ENCODE results near the gene RBMS3.

GRCh38 chr3:29933802-29934490, 653.1 kb downstream of the RBMS3 start:
- TF ChIP-seq FOXM1 (IDR thresholded peaks at IDR 0.05; ENCODE audit: borderline replicate concordance) (no peak), SUZ12 (IDR thresholded peaks at IDR 0.05) (no peak), PKNOX1 (IDR thresholded peaks at IDR 0.05) (no peak), ELF4 (IDR thresholded peaks at IDR 0.05) (no peak), BHLHE40 (IDR thresholded peaks at IDR 0.05; ENCODE audit: borderline replicate concordance) (no peak), ZNF384 (IDR thresholded peaks at IDR 0.05) (no peak), NFRKB (IDR thresholded peaks at IDR 0.05) (no peak), HDGF (IDR thresholded peaks at IDR 0.05; ENCODE audit: borderline replicate concordance) (no peak)

Data from HEK293T (cell line).